Activated CD8-positive, alpha-beta T cell treated with anti-CD3 and anti-CD28 coated beads for 36 hours (primary cell): ENCODE data around the gene SSRP1. TPM values are rescaled to one million over a fixed set of nuclear protein-coding genes. Genes with fewer than 3 reads are reported as not detected.
"Not testable (repeated sequence)": the region's sequence is repeated elsewhere in the genome, so short reads cannot be mapped to it uniquely, and the experiment has no call there.

Experiments
- ATAC-seq: fragments of 200-7000 bp; cut with Tn5 transposase; one replicate; pipeline ENCODE4 v1.10.0; 2021; ENCODE audit warnings: mild to moderate bottlenecking, moderate library complexity
- CTCF ChIA-PET: fragments of 350-600 bp; sonication (Branson Sonifier 250); formaldehyde crosslinking; loops from one replicate; lab custom pipeline; 2021; ENCODE audit warnings: antibody characterized with exemption; lab: Charles Lee
- POLR2A ChIA-PET: fragments of 350-600 bp; sonication (Branson Sonifier 250); formaldehyde crosslinking; loops from one replicate; lab custom pipeline; 2021; ENCODE audit warnings: antibody characterized with exemption; lab: Charles Lee
- DNase-seq: peaks from one replicate; pipeline ENCODE4 v3.0.0-alpha.2; 2020
- H3K27ac Mint-ChIP-seq: one replicate; pipeline ENCODE4 v1.8.0; 2021; ENCODE audit warnings: mild to moderate bottlenecking, mixed read lengths
- H3K27me3 Mint-ChIP-seq: one replicate; pipeline ENCODE4 v1.8.0; 2021; ENCODE audit warnings: mixed read lengths
- H3K36me3 Mint-ChIP-seq: one replicate; pipeline ENCODE4 v1.8.0; 2021; ENCODE audit warnings: low read depth, mixed read lengths
- H3K4me1 Mint-ChIP-seq: one replicate; pipeline ENCODE4 v1.8.0; 2021; ENCODE audit warnings: low read depth, mixed read lengths
- H3K4me3 Mint-ChIP-seq: one replicate; pipeline ENCODE4 v1.8.0; 2021; ENCODE audit warnings: mild to moderate bottlenecking, moderate library complexity, mixed read lengths
- H3K9me3 Mint-ChIP-seq: one replicate; pipeline ENCODE4 v1.8.0; 2021; ENCODE audit warnings: mixed read lengths
- intact Hi-C: fragments of 100-400 bp; cut with micrococcal nuclease; formaldehyde crosslinking; loops from one replicate; pipeline ENCODE4 v1.10.0; 2022
- total RNA-seq, 2 experiments: library from RNA; stranded (reverse); gene quantifications; one replicate each; pipeline ENCODE4 v1.2.3, GENCODE V29; 2021
- TF ChIP-seq, protein P1 (sequence below): fragments of 200-600 bp; IDR thresholded peaks from one replicate; pipeline ENCODE4 v1.8.0; 2022; ENCODE audit warnings: antibody characterized with exemption, mild to moderate bottlenecking

Gene SSRP1
- total RNA-seq, 2 experiments from 2014 or later, result 284 to 290 TPM

- Mint-ChIP-seq H3K27ac (no peak overlapping the region), H3K27me3 (peaks cover 3% of the 10 kb centered on the region), H3K4me3 (no peak overlapping the region), H3K4me1 (peaks cover 7% of the 10 kb centered on the region), H3K36me3 (no peaks in the 10 kb centered on the region), H3K9me3 (no peaks in the 10 kb centered on the region)
- CTCF ChIA-PET, result interaction anchor here (1.0 to 2.0 kb wide), 4 partner anchors 13 to 299 kb away, joined by 3 to 6 read pairs (median 5); no protein-coding TSS in a partner anchor
- intact Hi-C loops, result no loop called here
- DNase-seq, result no peak
- TF ChIP-seq, protein P1, sequence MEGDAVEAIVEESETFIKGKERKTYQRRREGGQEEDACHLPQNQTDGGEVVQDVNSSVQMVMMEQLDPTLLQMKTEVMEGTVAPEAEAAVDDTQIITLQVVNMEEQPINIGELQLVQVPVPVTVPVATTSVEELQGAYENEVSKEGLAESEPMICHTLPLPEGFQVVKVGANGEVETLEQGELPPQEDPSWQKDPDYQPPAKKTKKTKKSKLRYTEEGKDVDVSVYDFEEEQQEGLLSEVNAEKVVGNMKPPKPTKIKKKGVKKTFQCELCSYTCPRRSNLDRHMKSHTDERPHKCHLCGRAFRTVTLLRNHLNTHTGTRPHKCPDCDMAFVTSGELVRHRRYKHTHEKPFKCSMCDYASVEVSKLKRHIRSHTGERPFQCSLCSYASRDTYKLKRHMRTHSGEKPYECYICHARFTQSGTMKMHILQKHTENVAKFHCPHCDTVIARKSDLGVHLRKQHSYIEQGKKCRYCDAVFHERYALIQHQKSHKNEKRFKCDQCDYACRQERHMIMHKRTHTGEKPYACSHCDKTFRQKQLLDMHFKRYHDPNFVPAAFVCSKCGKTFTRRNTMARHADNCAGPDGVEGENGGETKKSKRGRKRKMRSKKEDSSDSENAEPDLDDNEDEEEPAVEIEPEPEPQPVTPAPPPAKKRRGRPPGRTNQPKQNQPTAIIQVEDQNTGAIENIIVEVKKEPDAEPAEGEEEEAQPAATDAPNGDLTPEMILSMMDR, result no peak
- POLR2A ChIA-PET, result interaction anchor here (0.6 kb wide), 1 partner anchor 119 kb away, joined by 4 read pairs; no protein-coding TSS in a partner anchor
- ATAC-seq, result no peak
Measured at GRCh38 chr11:57342702-57343101, 7.0 kb upstream of the SSRP1 start.

DNA sequence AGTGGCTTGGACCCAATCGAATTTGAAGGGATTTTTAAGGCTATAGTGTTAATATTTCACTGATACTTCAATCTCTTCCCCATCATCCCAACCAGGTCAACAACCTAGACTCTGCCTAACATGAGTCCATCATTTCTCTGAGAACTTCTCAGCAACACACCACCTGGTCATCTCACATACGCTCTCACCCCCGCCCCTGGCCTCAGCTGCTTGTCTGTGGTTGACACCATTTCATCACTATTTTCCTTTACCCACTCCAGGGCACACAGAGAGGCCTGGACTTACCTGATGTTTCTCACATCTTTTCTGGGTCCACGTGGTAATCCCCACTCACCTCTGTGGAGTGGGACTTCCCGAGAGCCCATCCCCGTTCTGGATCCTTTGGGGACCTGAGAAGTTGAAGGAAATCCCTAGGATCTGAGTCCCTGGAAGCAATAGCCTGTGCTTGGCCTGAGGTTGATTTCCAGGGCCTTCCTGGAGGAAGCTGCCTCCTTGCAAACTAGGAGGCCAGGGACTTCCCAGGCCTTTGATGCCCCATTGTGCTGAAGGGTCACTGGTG, 5.6 kb upstream of the SSRP1 start:
- H3K36me3 Mint-ChIP-seq, result no peaks in the 10 kb centered on the region
- ChIA-PET CTCF (interaction anchor here (1.0 to 1.3 kb wide), 2 partner anchors 9 to 116 kb away, joined by 3 to 6 read pairs; no protein-coding TSS in a partner anchor), POLR2A (no interaction called here)
- TF ChIP-seq, protein P1, result no peak
- H3K4me1 Mint-ChIP-seq, result peaks cover 10% of the 10 kb centered on the region
- no peaks in the 10 kb centered on the region for H3K27me3 Mint-ChIP-seq
- intact Hi-C loops, result no loop called here
- DNase-seq (peak; percentile 16), ATAC-seq (no peak)
- no peak overlapping the region for H3K4me3 Mint-ChIP-seq
- H3K27ac Mint-ChIP-seq, result no peak overlapping the region
- no peaks in the 10 kb centered on the region for H3K9me3 Mint-ChIP-seq

DNA sequence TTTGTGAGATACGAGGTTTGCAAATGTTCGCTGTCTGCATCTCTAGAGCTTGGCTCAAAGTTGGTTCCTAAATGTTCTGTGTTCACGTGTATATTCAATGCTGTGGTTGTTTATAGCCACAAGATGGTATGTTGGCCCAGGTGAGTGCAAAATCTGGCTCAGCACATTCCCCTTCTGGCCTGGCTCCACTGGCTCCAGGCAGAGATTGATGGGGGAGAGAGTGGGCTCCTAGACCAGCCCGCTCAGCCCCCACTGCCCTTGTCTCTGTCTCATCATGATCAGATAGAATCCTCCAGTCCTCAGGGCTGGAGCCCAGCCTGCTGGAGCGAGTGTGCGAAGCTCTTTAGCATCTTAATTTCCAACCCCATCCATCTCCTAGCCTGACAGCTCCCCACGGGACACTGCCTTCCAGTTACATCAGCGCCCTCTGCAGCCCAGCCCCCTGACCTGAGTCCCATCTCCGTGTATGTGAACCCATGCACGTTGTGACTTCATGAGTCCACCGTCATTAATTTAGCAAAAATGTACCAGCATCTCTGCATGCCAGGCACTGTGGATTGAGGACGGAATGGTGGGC, 4.4 kb upstream of the SSRP1 start:
- ChIA-PET POLR2A (no interaction called here), CTCF (interaction anchor here (1.2 to 1.3 kb wide), 2 partner anchors 117 to 187 kb away, joined by 3 to 9 read pairs; no protein-coding TSS in a partner anchor)

DNA sequence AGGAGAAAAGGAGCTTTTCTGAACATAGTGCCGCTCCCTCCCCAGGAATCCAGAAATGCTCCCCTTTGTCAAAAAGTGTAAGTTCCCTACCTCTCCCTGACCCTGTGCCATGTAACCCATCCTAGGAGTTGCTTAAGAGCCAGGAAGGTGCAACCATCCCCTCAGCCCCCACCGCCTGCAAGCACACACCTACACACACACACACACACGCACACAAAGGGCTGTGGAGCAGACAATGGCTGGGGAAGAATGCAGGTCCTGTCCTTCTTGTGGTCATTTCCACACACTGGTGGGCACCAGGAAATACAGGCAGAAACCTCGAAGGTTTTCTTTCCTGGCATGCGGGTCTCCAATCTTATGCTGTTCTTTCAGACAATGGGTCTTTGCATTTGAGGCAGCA, 3.6 kb upstream of the SSRP1 start:
- DNase-seq (no peak), ATAC-seq (no peak)
- Mint-ChIP-seq H3K4me3 (no peak overlapping the region), H3K27ac (no peak overlapping the region), H3K27me3 (no peaks in the 10 kb centered on the region), H3K36me3 (peaks cover 11% of the 10 kb centered on the region), H3K9me3 (no peaks in the 10 kb centered on the region), H3K4me1 (peaks cover 18% of the 10 kb centered on the region)
- TF ChIP-seq, protein P1, result no peak
- ChIA-PET POLR2A (no interaction called here), CTCF (interaction anchor here (1.2 to 2.5 kb wide), 6 partner anchors 11 to 188 kb away, joined by 3 to 13 read pairs (median 7); no protein-coding TSS in a partner anchor)
- intact Hi-C loops, result no loop called here

More for the DNA sequence above, 4.4 kb upstream of the SSRP1 start:
- no peaks in the 10 kb centered on the region for H3K9me3 Mint-ChIP-seq
- intact Hi-C loops, result no loop called here
- peaks cover 12% of the 10 kb centered on the region for H3K4me1 Mint-ChIP-seq
- TF ChIP-seq, protein P1, result no peak
- no peak overlapping the region for H3K27ac Mint-ChIP-seq
- ATAC-seq, result no peak
- no peak overlapping the region for H3K4me3 Mint-ChIP-seq
- no peaks in the 10 kb centered on the region for H3K27me3 Mint-ChIP-seq
- DNase-seq, result peak; percentile 50
- H3K36me3 Mint-ChIP-seq, result peaks cover 3% of the 10 kb centered on the region

- ChIA-PET CTCF (interaction anchor here (1.5 to 2.5 kb wide), 4 partner anchors 13 to 145 kb away, joined by 4 to 13 read pairs (median 7); no protein-coding TSS in a partner anchor), POLR2A (interaction anchor here (0.9 kb wide), 1 partner anchor 304 kb away, joined by 3 read pairs; no protein-coding TSS in a partner anchor)
- ATAC-seq (no peak), DNase-seq (no peak)
- Mint-ChIP-seq H3K27me3 (no peaks in the 10 kb centered on the region), H3K4me1 (peaks cover 29% of the 10 kb centered on the region), H3K36me3 (peaks cover 23% of the 10 kb centered on the region), H3K9me3 (no peaks in the 10 kb centered on the region), H3K27ac (peak within 1 kb of the TSS; percentile 18), H3K4me3 (no peak within 1 kb of the TSS)
- intact Hi-C loops, result no loop called here
- TF ChIP-seq, protein P1, result no peak
Measured at GRCh38 chr11:57338142-57338541, 2.5 kb upstream of the SSRP1 start, which contains the start of gene P2RX3. TSS of gene P2RX3 (plus strand) at chr11:57338352. CDS start at chr11:57338551, 199 bp downstream.

GRCh38 chr11:57336856-57337255, 1.2 kb upstream of the SSRP1 start:
- peak overlapping the region; percentile 100 for H3K27ac Mint-ChIP-seq

More at GRCh38 chr11:57336856-57337255, 1.2 kb upstream of the SSRP1 start:
- intact Hi-C loops, H3K9me3 Mint-ChIP-seq, H3K27me3 Mint-ChIP-seq, ATAC-seq, DNase-seq: not testable (repeated sequence)
- CTCF ChIA-PET, result interaction anchor here (1.0 to 1.4 kb wide), 3 partner anchors 120 to 192 kb away, joined by 3 to 7 read pairs (median 3); no protein-coding TSS in a partner anchor
- Mint-ChIP-seq H3K36me3 (peaks cover 36% of the 10 kb centered on the region), H3K4me3 (peak overlapping the region; percentile 96), H3K4me1 (peaks cover 36% of the 10 kb centered on the region)
- POLR2A ChIA-PET, result interaction anchor here (0.7 to 4.5 kb wide), 2 partner anchors 11 to 140 kb away, joined by 3 to 63 read pairs; partner anchors contain the start of gene TNKS1BP1
